Measurements from ENCODE around the gene TBX18.
A peak's percentile ranks its signal among the peaks of the same experiment; 100 is the strongest.

The TBX18 gene

DNA sequence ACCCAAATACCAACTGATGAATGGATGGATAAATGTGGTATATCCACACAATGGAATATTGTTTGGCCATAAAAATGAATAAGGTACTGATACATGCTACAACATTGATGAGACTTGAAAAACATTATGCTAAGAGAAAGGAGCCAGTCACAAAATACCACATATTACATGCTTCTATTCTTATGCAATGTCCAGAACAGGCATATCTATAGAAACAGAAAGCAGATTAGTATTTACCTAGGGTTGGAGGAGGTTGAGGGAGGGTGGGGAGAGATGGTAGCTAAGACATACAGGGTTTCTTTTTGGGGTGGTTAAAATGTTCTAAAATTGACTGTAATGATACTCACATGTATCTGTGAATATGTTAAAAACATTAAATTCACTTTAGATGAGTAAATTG lies 24.8 kb upstream of the TBX18 start:
- Histone ChIP-seq H3K9me3 (ENCODE audit: control insufficient read depth, low read length) (no peaks in the 10 kb centered on the region), H3K4me1 (ENCODE audit: control insufficient read depth, insufficient read depth, low read length, poor library complexity, severe bottlenecking) (peaks cover 10% of the 10 kb centered on the region), H3K36me3 (ENCODE audit: control insufficient read depth, insufficient read depth, low read length) (no peaks in the 10 kb centered on the region), H3K4me3 (ENCODE audit: extremely low read depth, insufficient read depth, low read length, poor library complexity, severe bottlenecking) (no peak overlapping the region), H3K27ac (ENCODE audit: low read depth, low read length, severe bottlenecking) (no peak overlapping the region)

DNA sequence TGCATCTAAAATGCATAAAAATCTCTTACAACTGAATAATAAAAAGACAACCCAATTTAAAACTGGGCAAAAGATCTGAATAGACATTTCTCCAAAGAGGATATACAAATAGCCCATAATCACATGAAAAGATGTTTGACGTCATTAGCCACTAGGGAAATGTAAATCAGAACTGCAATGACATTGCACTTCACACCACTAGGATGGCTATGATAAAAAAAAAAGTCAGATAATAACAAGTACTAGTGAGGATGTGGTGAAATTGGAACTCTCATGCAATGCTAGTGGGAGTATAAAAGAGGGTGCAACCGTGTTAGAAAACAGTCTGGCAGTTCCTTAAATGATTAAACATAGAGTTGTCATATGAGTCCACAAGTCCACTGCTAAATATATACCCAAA lies 24.3 kb upstream of the TBX18 start:
- Histone ChIP-seq H3K27ac (ENCODE audit: low read depth, low read length, severe bottlenecking) (no peak overlapping the region), H3K9me3 (ENCODE audit: control insufficient read depth, low read length) (no peaks in the 10 kb centered on the region), H3K4me3 (ENCODE audit: extremely low read depth, insufficient read depth, low read length, poor library complexity, severe bottlenecking) (no peak overlapping the region), H3K4me1 (ENCODE audit: control insufficient read depth, insufficient read depth, low read length, poor library complexity, severe bottlenecking) (peaks cover 10% of the 10 kb centered on the region), H3K36me3 (ENCODE audit: control insufficient read depth, insufficient read depth, low read length) (no peaks in the 10 kb centered on the region)
- 100% methylated on average over 1 of the region's 2 CpGs; no CpG with 5 or more reads in 1 of the 2 experiments for WGBS, 2 experiments (ENCODE audit: insufficient coverage in 2 of 2)

DNA sequence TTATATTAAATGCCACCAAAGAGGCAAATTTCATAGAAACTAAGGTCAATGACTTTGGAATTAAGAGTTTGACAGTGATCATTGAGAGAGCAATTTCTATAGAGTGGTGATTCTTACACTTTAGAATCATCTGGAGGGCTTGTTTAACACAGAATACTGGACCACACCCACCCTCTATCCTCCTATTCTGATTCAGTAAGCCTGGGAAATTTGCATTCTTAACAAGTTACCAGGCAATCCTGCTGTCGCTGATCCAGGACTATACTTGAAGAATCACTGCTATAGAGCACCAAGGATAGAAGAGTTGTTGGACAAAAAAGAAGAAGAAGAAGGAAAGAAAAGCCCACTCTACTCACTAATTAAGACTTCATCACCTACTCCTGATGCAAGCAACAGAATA lies 21.3 kb upstream of the TBX18 start:
- no peak overlapping the region for H3K4me3 ChIP-seq (ENCODE audit: extremely low read depth, insufficient read depth, low read length, poor library complexity, severe bottlenecking)
- no peak overlapping the region for H3K27ac ChIP-seq (ENCODE audit: low read depth, low read length, severe bottlenecking)
- no peaks in the 10 kb centered on the region for H3K9me3 ChIP-seq (ENCODE audit: control insufficient read depth, low read length)
- WGBS, 2 experiments (ENCODE audit: insufficient coverage in 2 of 2): no CpG with 5 or more reads among the region's 1 CpG
- H3K36me3 ChIP-seq (ENCODE audit: control insufficient read depth, insufficient read depth, low read length): no peaks in the 10 kb centered on the region
- no peaks in the 10 kb centered on the region for H3K4me1 ChIP-seq (ENCODE audit: control insufficient read depth, insufficient read depth, low read length, poor library complexity, severe bottlenecking)

- 94 to 100% methylated on average over 2 of the region's 2 CpGs for WGBS, 2 experiments (ENCODE audit: insufficient coverage in 2 of 2)
- H3K27ac ChIP-seq (ENCODE audit: low read depth, low read length, severe bottlenecking): no peak overlapping the region
- no peak overlapping the region for H3K4me3 ChIP-seq (ENCODE audit: extremely low read depth, insufficient read depth, low read length, poor library complexity, severe bottlenecking)
- H3K4me1 ChIP-seq (ENCODE audit: control insufficient read depth, insufficient read depth, low read length, poor library complexity, severe bottlenecking): no peaks in the 10 kb centered on the region
- no peaks in the 10 kb centered on the region for H3K9me3 ChIP-seq (ENCODE audit: control insufficient read depth, low read length)
- H3K36me3 ChIP-seq (ENCODE audit: control insufficient read depth, insufficient read depth, low read length): no peaks in the 10 kb centered on the region
Observed at GRCh38 chr6:84779917-84780316, 15.5 kb upstream of the TBX18 start.

DNA sequence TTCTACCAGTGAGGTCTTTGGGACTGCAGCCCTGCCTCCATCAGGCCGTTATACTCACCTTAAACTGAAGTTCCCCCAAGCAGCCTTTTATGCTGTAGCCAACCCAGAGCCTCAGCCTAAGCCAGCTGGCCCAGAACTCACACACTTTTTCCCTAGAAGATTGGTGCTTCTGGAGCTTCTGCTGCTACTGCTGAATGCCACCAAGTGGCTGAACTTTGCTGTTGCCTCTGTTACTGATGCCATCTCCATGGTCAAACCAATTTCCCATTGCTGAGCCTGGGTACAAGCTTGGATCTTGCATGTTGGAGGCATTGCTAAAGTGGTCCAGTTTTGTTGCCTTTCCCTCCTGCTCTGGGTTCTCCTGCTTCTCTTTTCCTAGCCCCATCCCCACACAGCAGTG lies 15.0 kb upstream of the TBX18 start:
- H3K27ac ChIP-seq (ENCODE audit: low read depth, low read length, severe bottlenecking): no peak overlapping the region
- no peaks in the 10 kb centered on the region for H3K4me1 ChIP-seq (ENCODE audit: control insufficient read depth, insufficient read depth, low read length, poor library complexity, severe bottlenecking)
- H3K36me3 ChIP-seq (ENCODE audit: control insufficient read depth, insufficient read depth, low read length): no peaks in the 10 kb centered on the region
- 56 to 83% methylated on average over 1 of the region's 1 CpG for WGBS, 2 experiments (ENCODE audit: insufficient coverage in 2 of 2)
- no peaks in the 10 kb centered on the region for H3K9me3 ChIP-seq (ENCODE audit: control insufficient read depth, low read length)
- no peak overlapping the region for H3K4me3 ChIP-seq (ENCODE audit: extremely low read depth, insufficient read depth, low read length, poor library complexity, severe bottlenecking)

DNA sequence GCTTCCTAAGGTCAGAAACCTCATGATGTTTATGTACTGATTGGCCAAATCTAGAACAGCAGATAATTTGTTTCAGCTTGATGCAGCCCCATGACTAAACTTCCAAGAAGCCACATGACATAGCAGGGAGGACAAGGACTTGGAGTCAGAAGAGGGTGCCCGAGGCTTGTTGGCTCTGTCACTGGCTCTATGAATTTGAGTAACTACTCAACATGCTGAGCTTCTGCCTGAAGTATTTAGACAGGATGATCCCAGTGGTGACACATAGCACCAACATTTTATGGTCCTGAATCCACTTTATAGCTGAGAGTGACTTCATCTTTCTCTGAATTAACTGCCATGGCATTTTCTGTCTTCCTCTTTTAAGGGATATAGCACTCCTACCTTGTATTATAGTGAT lies 13.5 kb upstream of the TBX18 start:
- no peaks in the 10 kb centered on the region for H3K4me1 ChIP-seq (ENCODE audit: control insufficient read depth, insufficient read depth, low read length, poor library complexity, severe bottlenecking)
- no peak overlapping the region for H3K27ac ChIP-seq (ENCODE audit: low read depth, low read length, severe bottlenecking)
- WGBS, 2 experiments (ENCODE audit: insufficient coverage in 2 of 2): 60 to 69% methylated on average over 1 of the region's 1 CpG
- no peaks in the 10 kb centered on the region for H3K9me3 ChIP-seq (ENCODE audit: control insufficient read depth, low read length)
- no peak overlapping the region for H3K4me3 ChIP-seq (ENCODE audit: extremely low read depth, insufficient read depth, low read length, poor library complexity, severe bottlenecking)
- no peaks in the 10 kb centered on the region for H3K36me3 ChIP-seq (ENCODE audit: control insufficient read depth, insufficient read depth, low read length)

- Histone ChIP-seq H3K4me1 (ENCODE audit: control insufficient read depth, insufficient read depth, low read length, poor library complexity, severe bottlenecking) (no peaks in the 10 kb centered on the region), H3K27ac (ENCODE audit: low read depth, low read length, severe bottlenecking) (no peak overlapping the region), H3K4me3 (ENCODE audit: extremely low read depth, insufficient read depth, low read length, poor library complexity, severe bottlenecking) (no peak overlapping the region), H3K9me3 (ENCODE audit: control insufficient read depth, low read length) (no peaks in the 10 kb centered on the region), H3K36me3 (ENCODE audit: control insufficient read depth, insufficient read depth, low read length) (no peaks in the 10 kb centered on the region)
- no CpG with 5 or more reads among the region's 3 CpGs for WGBS, 2 experiments (ENCODE audit: insufficient coverage in 2 of 2)
Observed at GRCh38 chr6:84776392-84776791, 12.0 kb upstream of the TBX18 start.

- Histone ChIP-seq H3K36me3 (ENCODE audit: control insufficient read depth, insufficient read depth, low read length) (no peaks in the 10 kb centered on the region), H3K27ac (ENCODE audit: low read depth, low read length, severe bottlenecking) (no peak overlapping the region), H3K4me1 (ENCODE audit: control insufficient read depth, insufficient read depth, low read length, poor library complexity, severe bottlenecking) (no peaks in the 10 kb centered on the region), H3K9me3 (ENCODE audit: control insufficient read depth, low read length) (no peaks in the 10 kb centered on the region), H3K4me3 (ENCODE audit: extremely low read depth, insufficient read depth, low read length, poor library complexity, severe bottlenecking) (no peak overlapping the region)
- 80% methylated on average over 1 of the region's 3 CpGs; no CpG with 5 or more reads in 1 of the 2 experiments for WGBS, 2 experiments (ENCODE audit: insufficient coverage in 2 of 2)
Observed at GRCh38 chr6:84775751-84776150, 11.4 kb upstream of the TBX18 start.

DNA sequence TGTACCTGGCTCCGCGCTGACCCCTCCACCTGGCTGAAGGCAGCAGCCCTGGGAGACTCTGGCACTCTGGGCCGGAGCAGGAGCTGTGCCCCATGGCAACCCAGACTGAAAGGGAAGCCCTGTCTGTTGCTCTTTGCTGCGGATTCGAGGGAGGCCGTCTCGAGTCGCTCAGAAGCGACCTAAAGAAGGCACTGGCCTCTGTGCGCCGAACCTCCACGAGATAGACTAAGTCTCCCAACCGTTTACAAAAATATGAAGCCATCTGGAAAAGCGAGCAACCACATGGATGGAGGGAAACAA lies 10.5 kb upstream of the TBX18 start:
- Histone ChIP-seq H3K4me3 (ENCODE audit: extremely low read depth, insufficient read depth, low read length, poor library complexity, severe bottlenecking) (peak overlapping the region; percentile 42), H3K4me1 (ENCODE audit: control insufficient read depth, insufficient read depth, low read length, poor library complexity, severe bottlenecking) (no peaks in the 10 kb centered on the region), H3K36me3 (ENCODE audit: control insufficient read depth, insufficient read depth, low read length) (no peaks in the 10 kb centered on the region), H3K9me3 (ENCODE audit: control insufficient read depth, low read length) (no peaks in the 10 kb centered on the region), H3K27ac (ENCODE audit: low read depth, low read length, severe bottlenecking) (no peak overlapping the region)
- 6 to 8% methylated on average over 12 to 13 of the region's 14 CpGs for WGBS, 2 experiments (ENCODE audit: insufficient coverage in 2 of 2)

DNA sequence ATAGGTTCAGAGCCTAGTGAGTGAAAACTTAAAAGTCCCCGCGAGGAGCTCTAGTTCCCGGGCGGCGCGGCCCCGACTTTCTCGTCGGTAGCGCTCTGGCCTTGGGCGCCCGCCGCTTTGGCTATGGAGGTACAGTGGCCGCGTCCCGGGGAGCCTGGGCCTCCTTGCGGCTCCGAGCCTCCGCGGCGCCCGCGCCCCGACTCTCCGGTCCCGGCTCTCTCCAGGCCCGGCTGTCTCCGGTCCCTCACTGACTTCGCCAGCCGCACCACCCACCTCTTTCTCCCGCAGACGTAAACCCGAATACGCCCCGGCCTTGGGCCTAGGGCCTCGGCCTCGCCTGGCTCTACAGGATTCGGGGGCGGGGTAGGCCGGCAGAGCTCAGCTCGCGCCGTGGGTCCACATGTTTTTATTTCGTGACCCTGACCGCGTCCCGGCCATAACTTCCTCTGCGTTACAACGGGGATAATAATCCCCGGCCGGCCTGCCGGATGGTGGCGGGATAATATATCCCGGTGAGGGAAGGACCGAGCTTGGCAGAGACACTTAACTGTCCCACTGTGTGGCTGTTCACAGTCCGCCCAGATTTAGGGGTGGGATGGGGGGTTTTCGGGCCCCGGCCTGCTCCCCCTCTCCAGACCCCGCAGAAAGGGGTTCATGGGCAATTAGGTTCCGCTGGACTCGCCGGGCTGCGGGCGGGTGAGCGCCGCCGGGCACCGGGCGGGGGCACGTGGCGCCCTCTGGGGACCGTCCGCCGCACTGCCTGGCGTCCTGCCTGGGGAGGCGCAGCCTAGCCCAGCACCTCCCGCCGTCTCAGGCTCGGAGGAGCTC lies 10.0 kb upstream of the TBX18 start:
- Histone ChIP-seq H3K36me3 (ENCODE audit: control insufficient read depth, insufficient read depth, low read length) (no peaks in the 10 kb centered on the region), H3K9me3 (ENCODE audit: control insufficient read depth, low read length) (no peaks in the 10 kb centered on the region), H3K27ac (ENCODE audit: low read depth, low read length, severe bottlenecking) (no peak overlapping the region), H3K4me3 (ENCODE audit: extremely low read depth, insufficient read depth, low read length, poor library complexity, severe bottlenecking) (peak overlapping the region; percentile 42), H3K4me1 (ENCODE audit: control insufficient read depth, insufficient read depth, low read length, poor library complexity, severe bottlenecking) (no peaks in the 10 kb centered on the region)
- WGBS, 2 experiments (ENCODE audit: insufficient coverage in 2 of 2): 1% methylated on average over 64 to 69 of the region's 79 CpGs

- Histone ChIP-seq H3K4me3 (ENCODE audit: extremely low read depth, insufficient read depth, low read length, poor library complexity, severe bottlenecking) (peak overlapping the region; percentile 42), H3K4me1 (ENCODE audit: control insufficient read depth, insufficient read depth, low read length, poor library complexity, severe bottlenecking) (no peaks in the 10 kb centered on the region), H3K9me3 (ENCODE audit: control insufficient read depth, low read length) (no peaks in the 10 kb centered on the region), H3K27ac (ENCODE audit: low read depth, low read length, severe bottlenecking) (no peak overlapping the region), H3K36me3 (ENCODE audit: control insufficient read depth, insufficient read depth, low read length) (no peaks in the 10 kb centered on the region)
- WGBS, 2 experiments (ENCODE audit: insufficient coverage in 2 of 2): 0 to 1% methylated on average over 44 to 56 of the region's 69 CpGs
Observed at GRCh38 chr6:84773431-84774156, 9.2 kb upstream of the TBX18 start.
